Liver (tissue), 3 donors: ENCODE data around the gene TAPT1.

Source experiments
- ATF3 ChIP-seq: IDR thresholded peaks from 2 replicates; pipeline ENCODE4 v1.6.1; 2016; ENCODE audit warnings: antibody characterized with exemption
- GABPA ChIP-seq, 2 donors: IDR thresholded peaks in 1 of 2; conservative IDR thresholded peaks in 1 of 2; 2 replicates each; pipeline ENCODE4 v1.6.1; 2016; ENCODE audit warnings: antibody characterized with exemption in 2 of 2, mild to moderate bottlenecking in 1 of 2, moderate library complexity in 1 of 2
- JUND ChIP-seq, 2 donors: IDR thresholded peaks; 2 replicates each; pipeline ENCODE4 v1.6.1; 2016; ENCODE audit warnings: antibody characterized with exemption in 2 of 2
- MAX ChIP-seq: IDR thresholded peaks from 2 replicates; pipeline ENCODE4 v1.6.1; 2016; ENCODE audit warnings: antibody characterized with exemption
- RAD21 ChIP-seq, 2 donors: IDR thresholded peaks; 2 replicates each; pipeline ENCODE4 v1.6.1; 2016; ENCODE audit warnings: antibody characterized with exemption in 2 of 2, mild to moderate bottlenecking in 2 of 2
- SP1 ChIP-seq: IDR thresholded peaks from 2 replicates; pipeline ENCODE4 v1.6.1; 2018; ENCODE audit warnings: antibody characterized with exemption, mild to moderate bottlenecking
- YY1 ChIP-seq: IDR thresholded peaks from 2 replicates; pipeline ENCODE4 v1.6.1; 2016; ENCODE audit warnings: antibody characterized with exemption, mild to moderate bottlenecking
- TF ChIP-seq, protein P1 (sequence below): fragments of 150-350 bp; IDR thresholded peaks from 2 replicates; pipeline ENCODE4 v1.5.1; 2017; ENCODE audit warnings: improper control_type of control experiment, low read depth, low read length; ENCODE audit not compliant: missing input control
- TF ChIP-seq, protein P2 (sequence below): IDR thresholded peaks from 2 replicates; pipeline ENCODE4 v1.6.1; 2016; ENCODE audit warnings: antibody characterized with exemption, mild to moderate bottlenecking
- donor health status: healthy.
- donor health status: healthy.

DNA sequence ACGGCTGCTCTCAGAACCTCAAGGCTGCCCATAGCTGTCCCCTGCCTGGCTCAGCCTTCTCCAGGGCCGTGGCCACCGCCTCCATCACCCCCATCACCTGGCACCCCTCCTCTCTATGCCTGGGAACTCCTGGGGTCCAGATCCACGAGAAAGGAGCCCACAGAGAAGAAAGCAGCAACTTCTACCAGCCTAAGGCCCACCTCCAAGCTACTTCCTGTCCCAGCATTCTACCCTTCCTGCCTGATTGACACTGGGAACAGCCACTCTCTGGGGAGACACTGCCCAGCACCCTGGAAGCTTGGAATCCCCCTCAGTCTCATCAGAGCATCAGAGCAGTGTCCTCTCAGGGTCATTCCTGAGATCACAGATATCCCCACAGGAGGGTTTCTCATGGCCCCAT, 105.6 kb downstream of the TAPT1 start:
- TF ChIP-seq, protein P1, sequence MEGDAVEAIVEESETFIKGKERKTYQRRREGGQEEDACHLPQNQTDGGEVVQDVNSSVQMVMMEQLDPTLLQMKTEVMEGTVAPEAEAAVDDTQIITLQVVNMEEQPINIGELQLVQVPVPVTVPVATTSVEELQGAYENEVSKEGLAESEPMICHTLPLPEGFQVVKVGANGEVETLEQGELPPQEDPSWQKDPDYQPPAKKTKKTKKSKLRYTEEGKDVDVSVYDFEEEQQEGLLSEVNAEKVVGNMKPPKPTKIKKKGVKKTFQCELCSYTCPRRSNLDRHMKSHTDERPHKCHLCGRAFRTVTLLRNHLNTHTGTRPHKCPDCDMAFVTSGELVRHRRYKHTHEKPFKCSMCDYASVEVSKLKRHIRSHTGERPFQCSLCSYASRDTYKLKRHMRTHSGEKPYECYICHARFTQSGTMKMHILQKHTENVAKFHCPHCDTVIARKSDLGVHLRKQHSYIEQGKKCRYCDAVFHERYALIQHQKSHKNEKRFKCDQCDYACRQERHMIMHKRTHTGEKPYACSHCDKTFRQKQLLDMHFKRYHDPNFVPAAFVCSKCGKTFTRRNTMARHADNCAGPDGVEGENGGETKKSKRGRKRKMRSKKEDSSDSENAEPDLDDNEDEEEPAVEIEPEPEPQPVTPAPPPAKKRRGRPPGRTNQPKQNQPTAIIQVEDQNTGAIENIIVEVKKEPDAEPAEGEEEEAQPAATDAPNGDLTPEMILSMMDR: no peak
- no peak for TF ChIP-seq SP1
- TF ChIP-seq ATF3: no peak
- TF ChIP-seq YY1: no peak
- no peak for TF ChIP-seq GABPA (IDR thresholded peaks at IDR 0.05 in 1 of 2, conservative IDR thresholded peaks at IDR 0.05 in 1 of 2)
- TF ChIP-seq JUND (IDR thresholded peaks at IDR 0.05): no peak
- TF ChIP-seq, protein P2, sequence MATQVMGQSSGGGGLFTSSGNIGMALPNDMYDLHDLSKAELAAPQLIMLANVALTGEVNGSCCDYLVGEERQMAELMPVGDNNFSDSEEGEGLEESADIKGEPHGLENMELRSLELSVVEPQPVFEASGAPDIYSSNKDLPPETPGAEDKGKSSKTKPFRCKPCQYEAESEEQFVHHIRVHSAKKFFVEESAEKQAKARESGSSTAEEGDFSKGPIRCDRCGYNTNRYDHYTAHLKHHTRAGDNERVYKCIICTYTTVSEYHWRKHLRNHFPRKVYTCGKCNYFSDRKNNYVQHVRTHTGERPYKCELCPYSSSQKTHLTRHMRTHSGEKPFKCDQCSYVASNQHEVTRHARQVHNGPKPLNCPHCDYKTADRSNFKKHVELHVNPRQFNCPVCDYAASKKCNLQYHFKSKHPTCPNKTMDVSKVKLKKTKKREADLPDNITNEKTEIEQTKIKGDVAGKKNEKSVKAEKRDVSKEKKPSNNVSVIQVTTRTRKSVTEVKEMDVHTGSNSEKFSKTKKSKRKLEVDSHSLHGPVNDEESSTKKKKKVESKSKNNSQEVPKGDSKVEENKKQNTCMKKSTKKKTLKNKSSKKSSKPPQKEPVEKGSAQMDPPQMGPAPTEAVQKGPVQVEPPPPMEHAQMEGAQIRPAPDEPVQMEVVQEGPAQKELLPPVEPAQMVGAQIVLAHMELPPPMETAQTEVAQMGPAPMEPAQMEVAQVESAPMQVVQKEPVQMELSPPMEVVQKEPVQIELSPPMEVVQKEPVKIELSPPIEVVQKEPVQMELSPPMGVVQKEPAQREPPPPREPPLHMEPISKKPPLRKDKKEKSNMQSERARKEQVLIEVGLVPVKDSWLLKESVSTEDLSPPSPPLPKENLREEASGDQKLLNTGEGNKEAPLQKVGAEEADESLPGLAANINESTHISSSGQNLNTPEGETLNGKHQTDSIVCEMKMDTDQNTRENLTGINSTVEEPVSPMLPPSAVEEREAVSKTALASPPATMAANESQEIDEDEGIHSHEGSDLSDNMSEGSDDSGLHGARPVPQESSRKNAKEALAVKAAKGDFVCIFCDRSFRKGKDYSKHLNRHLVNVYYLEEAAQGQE: no peak
- TF ChIP-seq MAX: no peak
- TF ChIP-seq RAD21 (IDR thresholded peaks at IDR 0.05): no peak
